Skeletal muscle tissue (tissue), 4 donors: Measurements from ENCODE around the gene COPS9. TPM values are rescaled to one million over a fixed set of nuclear protein-coding genes. Genes with fewer than 3 reads are reported as not detected.
A peak's percentile ranks its signal among the peaks of the same experiment; 100 is the strongest.

Source experiments
- H3K27ac ChIP-seq: one replicate; pipeline ENCODE4 v1.7.0; 2013; ENCODE audit warnings: mild to moderate bottlenecking, low read depth, low read length, inconsistent platforms
- H3K27me3 ChIP-seq, 3 donors: one replicate each; pipeline ENCODE4 v1.7.0; 2013; ENCODE audit warnings: low read length in 3 of 3; ENCODE audit not compliant: control insufficient read depth in 3 of 3, insufficient read depth in 3 of 3
- H3K36me3 ChIP-seq, 3 donors: one replicate each; pipeline ENCODE4 v1.7.0; 2013; ENCODE audit warnings: low read length in 3 of 3; ENCODE audit not compliant: control insufficient read depth in 3 of 3, insufficient read depth in 3 of 3
- H3K4me1 ChIP-seq, 3 donors: one replicate each; pipeline ENCODE4 v1.7.0; 2013; ENCODE audit warnings: low read length in 3 of 3, mild to moderate bottlenecking in 3 of 3; ENCODE audit not compliant: control insufficient read depth in 3 of 3, insufficient read depth in 3 of 3
- H3K4me3 ChIP-seq, 3 donors: one replicate each; pipeline ENCODE4 v1.7.0; 2013; ENCODE audit warnings: low read length in 3 of 3
- H3K9ac ChIP-seq, 3 donors: one replicate each; pipeline ENCODE4 v1.7.0; 2013; ENCODE audit warnings: low read length in 3 of 3, mild to moderate bottlenecking in 3 of 3, moderate library complexity in 2 of 3, low read depth in 1 of 3
- H3K9me3 ChIP-seq, 3 donors: one replicate each; pipeline ENCODE4 v1.7.0; 2013; ENCODE audit warnings: low read length in 3 of 3; ENCODE audit not compliant: control insufficient read depth in 3 of 3
- total RNA-seq: library from RNA; depleted of rRNA; stranded (reverse); fragments of >200 nt; gene quantifications from one replicate; pipeline ENCODE4 v1.2.3, GENCODE V29; 2014
- donor health status: Osteomylitis.

The COPS9 gene
- total RNA-seq, 1 donor from 2014 or later, result 115 TPM

DNA sequence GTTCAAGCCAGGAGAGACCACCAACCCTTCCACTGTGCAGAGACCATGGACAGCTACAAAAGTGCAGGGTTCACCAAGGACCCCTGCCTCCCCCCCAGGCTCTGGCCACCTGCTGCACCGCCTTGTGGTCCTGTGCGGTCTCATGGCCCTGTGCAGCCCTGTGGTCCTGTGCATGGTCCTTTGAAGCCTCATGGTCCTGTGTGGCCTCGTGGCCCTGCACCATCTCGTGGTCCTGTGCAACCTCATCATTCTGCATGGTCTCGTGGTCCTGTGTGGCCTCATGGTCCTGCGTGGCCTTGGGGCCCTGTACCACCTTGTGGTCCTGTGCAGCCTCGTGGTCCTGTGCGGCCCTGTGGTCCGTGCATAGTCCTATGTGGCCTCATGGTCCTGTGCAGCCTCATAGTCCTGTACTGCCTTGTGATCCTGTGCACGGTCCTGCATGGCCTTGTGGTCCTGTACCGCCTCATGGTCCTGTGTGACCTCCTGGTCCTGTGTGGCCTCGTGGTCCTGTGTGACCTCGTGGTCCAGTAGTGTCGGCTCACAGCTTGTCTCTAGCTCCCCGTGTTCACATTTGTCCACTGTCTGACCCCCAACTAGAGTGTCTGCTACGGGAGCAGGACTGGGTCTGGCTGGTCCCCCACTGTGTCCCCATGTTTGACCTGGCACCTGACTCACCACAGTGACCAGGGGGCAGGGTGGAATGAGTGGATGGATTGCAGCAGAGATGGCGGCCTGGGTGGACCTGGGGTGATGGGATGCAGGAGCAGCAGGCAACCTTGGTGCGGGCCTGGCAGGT lies 24.4 kb upstream of the COPS9 start:
- no peaks in the 10 kb centered on the region for H3K4me1 ChIP-seq
- peaks cover 0 to 13% (median 10%) of the 10 kb centered on the region in 3 donors for H3K27me3 ChIP-seq
- no peak overlapping the region for H3K9ac ChIP-seq
- no peak overlapping the region for H3K4me3 ChIP-seq
- H3K9me3 ChIP-seq, result no peaks in the 10 kb centered on the region
- no peaks in the 10 kb centered on the region for H3K36me3 ChIP-seq
- H3K27ac ChIP-seq, result no peak overlapping the region

DNA sequence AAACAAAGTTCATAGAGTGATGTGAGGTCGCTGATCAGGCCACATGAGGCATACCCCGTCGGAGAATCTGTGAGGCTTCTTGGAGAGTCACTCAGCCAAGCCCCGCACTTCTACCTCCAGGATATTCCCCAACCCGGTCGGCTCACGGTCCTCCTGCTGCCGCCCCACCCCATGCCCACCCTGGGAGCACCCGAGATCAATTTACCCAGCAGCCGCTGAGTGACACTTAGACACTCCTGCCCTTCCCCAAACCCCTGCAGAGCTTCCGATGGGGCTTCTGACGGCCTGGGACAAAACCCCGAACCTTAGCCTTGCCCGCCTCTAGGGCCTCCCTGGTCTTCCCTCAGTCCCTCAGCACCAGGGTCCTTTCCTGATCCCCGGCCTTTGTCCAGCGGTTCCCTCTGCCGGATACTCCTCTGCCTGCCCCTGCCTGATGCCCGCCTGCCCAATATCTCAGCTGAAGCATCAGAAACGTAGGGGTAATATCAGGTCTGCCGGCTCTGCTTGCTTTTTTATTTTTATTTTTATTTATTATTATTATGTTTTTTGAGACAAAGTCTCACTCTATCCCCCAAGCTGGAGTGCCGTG lies 23.2 kb upstream of the COPS9 start:
- Histone ChIP-seq H3K4me3 (no peak overlapping the region), H3K27me3 (peaks cover 0 to 13% (median 10%) of the 10 kb centered on the region in 3 donors), H3K27ac (no peak overlapping the region), H3K36me3 (no peaks in the 10 kb centered on the region), H3K9me3 (no peaks in the 10 kb centered on the region), H3K9ac (no peak overlapping the region), H3K4me1 (no peaks in the 10 kb centered on the region)

DNA sequence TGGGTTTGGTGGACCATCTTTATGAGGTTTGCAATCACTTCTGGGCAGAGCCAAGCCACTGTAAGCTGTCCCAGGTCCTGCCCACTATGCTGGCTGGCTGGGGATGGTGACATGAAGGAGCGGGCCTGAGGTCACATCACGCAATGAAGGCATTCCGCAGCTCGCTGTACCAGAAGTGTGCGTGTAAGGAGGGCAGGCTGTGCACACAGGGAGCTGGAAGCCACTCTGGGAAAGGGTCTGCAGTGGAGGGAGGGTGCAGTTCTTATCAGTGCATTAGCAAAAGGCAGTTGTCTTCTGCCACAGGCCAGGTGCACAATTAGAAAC lies 21.0 kb upstream of the COPS9 start:
- Histone ChIP-seq H3K9me3 (no peaks in the 10 kb centered on the region), H3K27ac (no peak overlapping the region), H3K4me3 (no peak overlapping the region), H3K36me3 (no peaks in the 10 kb centered on the region), H3K4me1 (no peaks in the 10 kb centered on the region), H3K9ac (no peak overlapping the region), H3K27me3 (peaks cover 0 to 8% (median 7%) of the 10 kb centered on the region in 3 donors)

DNA sequence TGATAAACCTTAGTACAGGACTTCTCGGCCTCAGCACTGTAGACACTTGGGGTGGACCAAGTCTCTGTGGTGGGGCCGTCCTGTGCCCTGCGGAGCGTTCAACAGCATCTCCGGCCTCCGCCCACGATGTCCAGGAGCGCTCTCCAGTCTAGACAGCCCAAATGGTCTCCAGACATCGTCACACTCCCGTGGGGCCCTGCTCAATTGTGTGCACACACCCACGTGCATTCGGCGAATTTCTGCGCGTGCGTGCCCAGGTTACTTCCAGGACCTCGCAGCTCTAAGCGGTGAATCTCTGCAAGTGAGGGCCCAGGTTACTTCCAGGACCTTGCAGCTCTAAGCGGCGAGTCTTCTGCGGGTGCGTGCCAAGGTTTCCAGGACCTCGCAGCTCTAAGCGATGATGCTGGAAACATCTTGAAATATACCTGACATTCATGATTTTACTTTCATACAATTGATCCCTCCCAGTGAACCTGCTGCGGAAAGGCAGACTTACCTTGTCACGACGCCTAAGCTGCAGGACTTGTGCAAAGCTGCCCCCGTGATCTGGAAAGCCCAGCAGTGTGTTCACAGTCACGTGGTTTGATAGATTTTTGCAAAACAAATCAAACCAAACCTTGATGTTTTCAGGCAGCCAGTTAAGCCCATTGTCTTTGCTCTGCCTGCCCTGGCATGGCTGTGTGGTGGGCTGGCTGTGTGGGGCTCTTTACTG lies 20.5 kb upstream of the COPS9 start:
- Histone ChIP-seq H3K4me3 (no peak overlapping the region), H3K36me3 (no peaks in the 10 kb centered on the region), H3K9ac (no peak overlapping the region), H3K27me3 (peaks cover 0 to 8% (median 7%) of the 10 kb centered on the region in 3 donors), H3K27ac (no peak overlapping the region), H3K9me3 (no peaks in the 10 kb centered on the region), H3K4me1 (peaks cover 0 to 4% (median 1%) of the 10 kb centered on the region in 3 donors)

DNA sequence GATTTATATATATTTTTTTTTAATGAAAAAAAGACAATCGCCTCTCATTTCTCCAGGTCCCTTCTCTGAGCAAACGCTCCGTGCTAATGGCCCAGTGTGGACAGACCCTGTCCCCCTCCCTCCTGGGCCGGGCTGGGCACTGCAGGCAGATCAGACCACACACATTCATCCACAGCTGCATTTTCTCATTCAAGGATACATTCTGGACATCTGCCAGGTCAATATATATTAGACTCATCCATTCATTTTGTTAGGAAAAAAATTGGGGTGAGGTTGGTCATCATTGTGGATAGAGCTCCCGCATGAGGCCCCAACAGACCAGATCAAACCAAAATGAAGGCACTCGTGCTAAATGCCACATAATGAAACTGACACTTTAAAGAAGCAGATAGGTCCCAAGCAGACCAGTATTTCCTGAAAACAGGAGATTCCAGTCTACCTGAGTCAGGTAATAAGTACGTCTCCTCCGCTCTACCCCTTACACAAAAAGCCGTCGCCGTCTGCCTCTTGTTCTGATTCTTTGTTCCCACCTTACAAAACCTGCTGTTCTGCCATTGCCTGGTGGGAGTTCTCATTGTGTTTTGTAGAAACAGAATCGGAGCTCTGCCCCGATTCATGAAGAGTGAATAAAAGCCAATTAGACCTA lies 19.8 kb upstream of the COPS9 start:
- H3K27ac ChIP-seq, result no peak overlapping the region
- peaks cover 0 to 6% (median 4%) of the 10 kb centered on the region in 3 donors for H3K4me1 ChIP-seq
- no peaks in the 10 kb centered on the region for H3K9me3 ChIP-seq
- H3K36me3 ChIP-seq, result no peaks in the 10 kb centered on the region
- peaks cover 0 to 7% (median 6%) of the 10 kb centered on the region in 3 donors for H3K27me3 ChIP-seq
- H3K9ac ChIP-seq, result no peak overlapping the region
- no peak overlapping the region for H3K4me3 ChIP-seq

DNA sequence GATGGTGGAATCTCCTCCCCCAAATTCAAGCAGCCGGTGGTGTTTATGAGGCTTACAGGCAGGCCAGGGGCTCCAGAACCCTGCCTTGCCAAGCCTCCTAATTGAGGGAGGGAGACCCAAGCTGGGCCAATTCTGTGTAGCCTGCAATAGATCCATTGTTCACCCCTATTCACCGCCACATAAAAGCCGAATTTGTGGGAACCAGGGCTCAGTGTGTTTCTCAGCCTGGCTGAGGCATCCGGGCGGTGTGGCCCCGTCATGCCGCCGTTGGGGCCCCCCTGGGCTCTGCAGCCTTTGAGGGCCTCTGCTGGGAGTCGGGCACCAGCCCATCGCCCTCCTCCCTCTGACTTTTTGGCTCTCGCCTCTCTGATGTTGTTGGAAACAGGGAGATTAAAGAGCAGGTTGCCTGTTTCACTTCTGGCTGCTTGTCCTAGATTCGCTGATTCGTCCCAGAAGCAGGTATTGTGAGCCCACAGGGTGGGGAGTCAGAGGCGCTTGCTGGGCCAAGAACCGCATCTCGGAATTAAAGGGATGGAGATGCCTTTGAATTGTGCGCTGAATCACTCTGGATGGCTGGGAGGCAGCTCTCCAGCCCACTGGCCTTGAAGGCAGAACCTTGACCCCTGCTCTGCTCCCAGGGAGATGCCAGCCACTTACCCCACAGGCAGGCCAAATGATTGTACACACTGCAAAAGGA lies 19.1 kb upstream of the COPS9 start:
- Histone ChIP-seq H3K9me3 (no peaks in the 10 kb centered on the region), H3K27ac (no peak overlapping the region), H3K27me3 (no peaks in the 10 kb centered on the region)

DNA sequence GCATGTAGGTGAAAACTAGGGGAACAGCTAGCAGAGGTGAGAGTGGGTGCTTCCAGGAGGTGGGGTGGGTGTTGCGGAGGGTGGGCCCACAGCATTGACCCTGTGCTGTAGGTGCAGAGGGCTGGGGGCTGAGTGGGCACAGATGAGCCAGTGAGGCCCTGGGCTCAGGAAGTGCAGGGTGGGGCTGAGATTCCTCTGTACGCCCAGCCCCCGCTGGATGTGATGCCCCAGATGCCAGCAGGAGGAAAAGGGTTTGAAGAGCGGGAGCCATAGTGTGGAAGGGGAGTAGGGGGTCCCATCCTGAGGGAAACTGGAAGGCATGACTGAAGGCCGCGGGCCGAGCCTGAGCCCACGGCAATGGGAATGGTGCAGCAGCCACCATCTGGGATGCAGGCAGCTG lies 18.5 kb upstream of the COPS9 start:
- Histone ChIP-seq H3K4me1 (peaks cover 0 to 10% (median 4%) of the 10 kb centered on the region in 3 donors), H3K27me3 (peaks cover 0 to 6% (median 0%) of the 10 kb centered on the region in 3 donors), H3K9ac (no peak overlapping the region), H3K4me3 (no peak overlapping the region), H3K27ac (no peak overlapping the region), H3K9me3 (no peaks in the 10 kb centered on the region), H3K36me3 (no peaks in the 10 kb centered on the region)

More for the DNA sequence above, 19.1 kb upstream of the COPS9 start:
- H3K9ac ChIP-seq, result no peak overlapping the region
- no peak overlapping the region for H3K4me3 ChIP-seq
- H3K4me1 ChIP-seq, result peaks cover 0 to 7% (median 4%) of the 10 kb centered on the region in 3 donors
- H3K36me3 ChIP-seq, result no peaks in the 10 kb centered on the region

DNA sequence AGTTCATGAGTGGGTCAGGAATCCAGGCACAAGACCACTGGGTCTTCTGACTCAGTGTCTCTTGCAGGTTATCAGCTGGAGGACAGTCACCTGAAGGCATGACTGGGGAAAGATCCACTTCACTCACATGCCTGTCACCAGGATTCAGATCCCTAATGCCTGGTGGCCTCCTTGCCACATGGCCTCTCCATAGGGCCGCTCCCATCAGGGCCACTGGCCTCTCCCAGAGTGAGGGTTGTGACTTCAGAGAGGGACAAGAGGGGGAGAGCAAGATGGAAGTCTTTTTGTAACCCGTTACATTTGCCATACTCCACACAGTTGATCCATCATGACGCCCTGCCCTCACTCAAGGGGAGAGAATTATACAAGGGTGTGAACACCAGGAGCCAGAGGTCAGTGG lies 17.3 kb upstream of the COPS9 start:
- H3K4me3 ChIP-seq, result no peak overlapping the region
- H3K36me3 ChIP-seq, result no peaks in the 10 kb centered on the region
- H3K27me3 ChIP-seq, result peaks cover 3 to 9% (median 3%) of the 10 kb centered on the region in 3 donors
- H3K9me3 ChIP-seq, result no peaks in the 10 kb centered on the region
- H3K27ac ChIP-seq, result no peak overlapping the region
- H3K4me1 ChIP-seq, result peaks cover 0 to 10% (median 4%) of the 10 kb centered on the region in 3 donors
- H3K9ac ChIP-seq, result no peak overlapping the region

DNA sequence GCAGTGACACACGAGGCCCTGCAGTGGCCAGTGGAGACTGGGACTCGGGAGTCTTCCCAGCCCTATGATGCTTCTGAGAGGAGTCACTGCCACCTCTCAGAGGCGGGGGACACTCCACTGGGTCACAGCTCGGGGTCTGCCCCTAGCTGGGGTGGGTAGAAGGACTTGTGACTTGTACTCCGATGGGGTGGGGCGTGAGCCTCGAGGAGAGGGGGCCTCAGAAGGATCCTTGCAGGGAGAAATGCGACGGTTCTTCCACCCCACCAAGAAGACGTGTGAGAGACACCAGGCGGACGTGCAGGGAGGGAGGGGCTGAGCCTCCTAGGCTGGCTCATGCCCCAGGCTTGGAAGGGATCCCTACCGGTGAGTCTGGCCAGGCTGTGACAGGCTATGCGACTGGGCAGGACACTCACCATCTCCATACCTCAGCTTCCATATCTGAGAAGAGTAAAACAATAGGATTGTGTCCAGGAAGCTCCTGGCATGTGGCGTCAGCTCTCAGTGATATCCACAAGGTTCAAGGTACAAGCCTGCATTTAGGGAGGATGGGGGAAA lies 15.4 kb upstream of the COPS9 start:
- Histone ChIP-seq H3K9me3 (no peaks in the 10 kb centered on the region), H3K27me3 (peaks cover 4 to 12% (median 4%) of the 10 kb centered on the region in 3 donors), H3K27ac (no peak overlapping the region), H3K36me3 (no peaks in the 10 kb centered on the region), H3K9ac (peak overlapping the region in 1 of 3 donors; percentile 38), H3K4me1 (peaks cover 0 to 10% (median 4%) of the 10 kb centered on the region in 3 donors), H3K4me3 (no peak overlapping the region)
